H1 (cell line): ENCODE results near the gene CES4A. TPM values are rescaled to one million over a fixed set of nuclear protein-coding genes. Genes with fewer than 3 reads are reported as not detected.

ENCODE experiments used
- CEBPB ChIP-seq: IDR thresholded peaks from 2 replicates; pipeline ENCODE4 v1.6.1; 2012; ENCODE audit warnings: low read depth, low read length
- KDM1A ChIP-seq: fragments of 200-600, 300-600 bp; sonication (generic); IDR thresholded peaks from 2 replicates; pipeline ENCODE4 v1.7.1; 2016; ENCODE audit warnings: mild to moderate bottlenecking, low read length, borderline replicate concordance
- RFX5 ChIP-seq: IDR thresholded peaks from 2 replicates; pipeline ENCODE4 v1.6.1; 2011; ENCODE audit warnings: low read depth, low read length, improper control_type of control experiment, borderline replicate concordance
- SAP30 ChIP-seq: fragments of 300-600 bp; sonication (generic); IDR thresholded peaks from 2 replicates; pipeline ENCODE4 v1.7.1; 2012; ENCODE audit warnings: low read length, moderate library complexity, mild to moderate bottlenecking, inconsistent platforms; ENCODE audit not compliant: insufficient read depth, insufficient replicate concordance
- SIX5 ChIP-seq: IDR thresholded peaks from 2 replicates; pipeline ENCODE4 v1.6.1; 2011; ENCODE audit warnings: mild to moderate bottlenecking, low read depth, low read length
- polyA plus RNA-seq, 7 experiments: library from polyadenylated mRNA; depleted of rRNA in 3 of 7; stranded (reverse) in 5 of 7; unstranded in 2 of 7; fragments of >200 nt in 5 of 7; fragments of 200-250 nt in 2 of 7; gene quantifications; 1 replicate in 5 of 7; 2 replicates in 1 of 7; 4 replicates in 1 of 7; pipeline versions ENCODE4 v1.2.1 to v1.2.3, GENCODE V29; 2011 to 2013; ENCODE audit warnings: missing spikeins in 2 of 7, mixed read lengths in 2 of 7
- total RNA-seq: library from RNA; stranded (reverse); fragmentation: NEBNext Ultra II Directional; extraction: Animal tissue kit (Norgen Biotek cat#: 25700); gene quantifications from 2 replicates; pipeline ENCODE4 v1.2.1, GENCODE V29; 2021
- TF ChIP-seq, protein P1 (sequence below): fragments of 300-600 bp; sonication (generic); IDR thresholded peaks from 2 replicates; pipeline ENCODE4 v1.7.1; 2012; ENCODE audit warnings: low read length, moderate library complexity, mild to moderate bottlenecking, inconsistent platforms; ENCODE audit not compliant: insufficient replicate concordance

CES4A gene
- total and polyA plus RNA-seq, 2 of the 8 experiments (the other 6 are each of a cell fraction or from before 2014, with no cell fraction given): 0.93 to 1.5 TPM

DNA sequence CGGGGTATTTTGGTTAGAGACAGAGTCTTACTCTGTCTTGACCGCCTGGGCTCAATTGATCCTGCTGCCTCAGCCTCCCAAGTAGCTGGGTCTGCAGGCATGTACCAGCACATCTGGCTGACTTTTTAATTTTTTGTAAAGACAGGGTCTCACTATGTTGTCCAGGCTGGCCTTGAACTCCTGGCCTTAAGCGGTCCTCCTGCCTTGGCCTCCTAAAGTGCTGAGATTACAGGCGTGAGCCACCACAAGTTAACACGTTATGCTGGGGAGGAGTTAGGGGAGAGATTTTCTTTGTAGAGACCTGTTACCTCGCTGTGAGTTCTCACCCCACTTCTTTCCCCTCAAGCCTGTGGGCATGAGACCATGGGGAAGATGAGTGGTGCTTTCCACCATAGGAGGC, 1.8 kb upstream of the CES4A start (continued):
- TF ChIP-seq, protein P1, sequence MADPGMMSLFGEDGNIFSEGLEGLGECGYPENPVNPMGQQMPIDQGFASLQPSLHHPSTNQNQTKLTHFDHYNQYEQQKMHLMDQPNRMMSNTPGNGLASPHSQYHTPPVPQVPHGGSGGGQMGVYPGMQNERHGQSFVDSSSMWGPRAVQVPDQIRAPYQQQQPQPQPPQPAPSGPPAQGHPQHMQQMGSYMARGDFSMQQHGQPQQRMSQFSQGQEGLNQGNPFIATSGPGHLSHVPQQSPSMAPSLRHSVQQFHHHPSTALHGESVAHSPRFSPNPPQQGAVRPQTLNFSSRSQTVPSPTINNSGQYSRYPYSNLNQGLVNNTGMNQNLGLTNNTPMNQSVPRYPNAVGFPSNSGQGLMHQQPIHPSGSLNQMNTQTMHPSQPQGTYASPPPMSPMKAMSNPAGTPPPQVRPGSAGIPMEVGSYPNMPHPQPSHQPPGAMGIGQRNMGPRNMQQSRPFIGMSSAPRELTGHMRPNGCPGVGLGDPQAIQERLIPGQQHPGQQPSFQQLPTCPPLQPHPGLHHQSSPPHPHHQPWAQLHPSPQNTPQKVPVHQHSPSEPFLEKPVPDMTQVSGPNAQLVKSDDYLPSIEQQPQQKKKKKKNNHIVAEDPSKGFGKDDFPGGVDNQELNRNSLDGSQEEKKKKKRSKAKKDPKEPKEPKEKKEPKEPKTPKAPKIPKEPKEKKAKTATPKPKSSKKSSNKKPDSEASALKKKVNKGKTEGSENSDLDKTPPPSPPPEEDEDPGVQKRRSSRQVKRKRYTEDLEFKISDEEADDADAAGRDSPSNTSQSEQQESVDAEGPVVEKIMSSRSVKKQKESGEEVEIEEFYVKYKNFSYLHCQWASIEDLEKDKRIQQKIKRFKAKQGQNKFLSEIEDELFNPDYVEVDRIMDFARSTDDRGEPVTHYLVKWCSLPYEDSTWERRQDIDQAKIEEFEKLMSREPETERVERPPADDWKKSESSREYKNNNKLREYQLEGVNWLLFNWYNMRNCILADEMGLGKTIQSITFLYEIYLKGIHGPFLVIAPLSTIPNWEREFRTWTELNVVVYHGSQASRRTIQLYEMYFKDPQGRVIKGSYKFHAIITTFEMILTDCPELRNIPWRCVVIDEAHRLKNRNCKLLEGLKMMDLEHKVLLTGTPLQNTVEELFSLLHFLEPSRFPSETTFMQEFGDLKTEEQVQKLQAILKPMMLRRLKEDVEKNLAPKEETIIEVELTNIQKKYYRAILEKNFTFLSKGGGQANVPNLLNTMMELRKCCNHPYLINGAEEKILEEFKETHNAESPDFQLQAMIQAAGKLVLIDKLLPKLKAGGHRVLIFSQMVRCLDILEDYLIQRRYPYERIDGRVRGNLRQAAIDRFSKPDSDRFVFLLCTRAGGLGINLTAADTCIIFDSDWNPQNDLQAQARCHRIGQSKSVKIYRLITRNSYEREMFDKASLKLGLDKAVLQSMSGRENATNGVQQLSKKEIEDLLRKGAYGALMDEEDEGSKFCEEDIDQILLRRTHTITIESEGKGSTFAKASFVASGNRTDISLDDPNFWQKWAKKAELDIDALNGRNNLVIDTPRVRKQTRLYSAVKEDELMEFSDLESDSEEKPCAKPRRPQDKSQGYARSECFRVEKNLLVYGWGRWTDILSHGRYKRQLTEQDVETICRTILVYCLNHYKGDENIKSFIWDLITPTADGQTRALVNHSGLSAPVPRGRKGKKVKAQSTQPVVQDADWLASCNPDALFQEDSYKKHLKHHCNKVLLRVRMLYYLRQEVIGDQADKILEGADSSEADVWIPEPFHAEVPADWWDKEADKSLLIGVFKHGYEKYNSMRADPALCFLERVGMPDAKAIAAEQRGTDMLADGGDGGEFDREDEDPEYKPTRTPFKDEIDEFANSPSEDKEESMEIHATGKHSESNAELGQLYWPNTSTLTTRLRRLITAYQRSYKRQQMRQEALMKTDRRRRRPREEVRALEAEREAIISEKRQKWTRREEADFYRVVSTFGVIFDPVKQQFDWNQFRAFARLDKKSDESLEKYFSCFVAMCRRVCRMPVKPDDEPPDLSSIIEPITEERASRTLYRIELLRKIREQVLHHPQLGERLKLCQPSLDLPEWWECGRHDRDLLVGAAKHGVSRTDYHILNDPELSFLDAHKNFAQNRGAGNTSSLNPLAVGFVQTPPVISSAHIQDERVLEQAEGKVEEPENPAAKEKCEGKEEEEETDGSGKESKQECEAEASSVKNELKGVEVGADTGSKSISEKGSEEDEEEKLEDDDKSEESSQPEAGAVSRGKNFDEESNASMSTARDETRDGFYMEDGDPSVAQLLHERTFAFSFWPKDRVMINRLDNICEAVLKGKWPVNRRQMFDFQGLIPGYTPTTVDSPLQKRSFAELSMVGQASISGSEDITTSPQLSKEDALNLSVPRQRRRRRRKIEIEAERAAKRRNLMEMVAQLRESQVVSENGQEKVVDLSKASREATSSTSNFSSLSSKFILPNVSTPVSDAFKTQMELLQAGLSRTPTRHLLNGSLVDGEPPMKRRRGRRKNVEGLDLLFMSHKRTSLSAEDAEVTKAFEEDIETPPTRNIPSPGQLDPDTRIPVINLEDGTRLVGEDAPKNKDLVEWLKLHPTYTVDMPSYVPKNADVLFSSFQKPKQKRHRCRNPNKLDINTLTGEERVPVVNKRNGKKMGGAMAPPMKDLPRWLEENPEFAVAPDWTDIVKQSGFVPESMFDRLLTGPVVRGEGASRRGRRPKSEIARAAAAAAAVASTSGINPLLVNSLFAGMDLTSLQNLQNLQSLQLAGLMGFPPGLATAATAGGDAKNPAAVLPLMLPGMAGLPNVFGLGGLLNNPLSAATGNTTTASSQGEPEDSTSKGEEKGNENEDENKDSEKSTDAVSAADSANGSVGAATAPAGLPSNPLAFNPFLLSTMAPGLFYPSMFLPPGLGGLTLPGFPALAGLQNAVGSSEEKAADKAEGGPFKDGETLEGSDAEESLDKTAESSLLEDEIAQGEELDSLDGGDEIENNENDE: no peak
- TF ChIP-seq RFX5 (no peak), SAP30 (no peak), KDM1A (no peak), CEBPB (no peak), SIX5 (no peak)
